Endothelial cell of umbilical vein (primary cell): ENCODE data around the gene FIGLA. TPM values are rescaled to one million over a fixed set of nuclear protein-coding genes. Genes with fewer than 3 reads are reported as not detected.

ENCODE experiments used
- BruUV-seq: library from RNA; stranded (reverse); fragments of 400-500 nt; replicated peaks from 2 replicates; lab custom pipeline; 2021; lab: Mats Ljungman, UMichigan
- CTCF ChIA-PET: fragments of 300-600, 350-600 bp; sonication (Branson Sonifier 250); formaldehyde crosslinking; loops from one replicate; lab custom pipeline; 2021; ENCODE audit warnings: antibody characterized with exemption, inconsistent platforms; lab: Charles Lee
- POLR2A ChIA-PET: fragments of 300-600, 350-600 bp; sonication (Branson Sonifier 250); formaldehyde crosslinking; loops from one replicate; lab custom pipeline; 2021; ENCODE audit warnings: antibody characterized with exemption, inconsistent platforms; lab: Charles Lee
- DNase-seq: peaks from one replicate; pipeline ENCODE4 v3.0.0-alpha.2; 2011; ENCODE audit warnings: low read depth, low spot score
- FAIRE-seq: peaks from 2 replicates; lab custom pipeline; 2011; peaks lifted over from hg19 to GRCh38; lab: Jason Lieb, UNC
- H2AFZ ChIP-seq: 2 replicates; pipeline ENCODE4 v1.6.0; 2012; ENCODE audit warnings: low read depth, low read length, control low read depth, inconsistent platforms
- H3K27ac ChIP-seq: 2 replicates; pipeline ENCODE4 v1.5.1; 2011; ENCODE audit warnings: low read depth, mild to moderate bottlenecking, control low read depth, low read length, moderate library complexity; ENCODE audit not compliant: insufficient read depth
- H3K27me3 ChIP-seq, 2 experiments: 2 replicates each; pipeline versions ENCODE4 v1.6.0 to v1.6.1; 2011; ENCODE audit warnings: low read length in 2 of 2, mixed read lengths in 1 of 2; ENCODE audit not compliant: control insufficient read depth in 2 of 2, insufficient read depth in 2 of 2
- H3K36me3 ChIP-seq, 2 experiments: 2 replicates in 1 of 2; 3 replicates in 1 of 2; pipeline ENCODE4 v1.5.1; 2011; ENCODE audit warnings: low read length in 2 of 2, mild to moderate bottlenecking in 1 of 2, moderate library complexity in 1 of 2; ENCODE audit not compliant: control insufficient read depth in 2 of 2, insufficient read depth in 2 of 2; ENCODE audit errors: extremely low read depth in 1 of 2
- H3K4me1 ChIP-seq: 3 replicates; pipeline ENCODE4 v1.5.1; 2011; ENCODE audit warnings: mild to moderate bottlenecking, low read length; ENCODE audit not compliant: control insufficient read depth, insufficient read depth; ENCODE audit errors: extremely low read depth
- H3K4me2 ChIP-seq: 2 replicates; pipeline ENCODE4 v1.6.1; 2011; ENCODE audit warnings: low read length, control low read depth, mixed read lengths; ENCODE audit not compliant: insufficient read depth
- H3K4me3 ChIP-seq, 3 experiments: fragments of 200-600 bp in 1 of 3; sonication (generic), shearing (Covaris generic) in 1 of 3; replicated peaks in 1 of 3; 2 replicates each; pipeline ENCODE4 v1.5.1; 2011 to 2016; ENCODE audit warnings: control low read depth in 3 of 3, low read length in 3 of 3, mild to moderate bottlenecking in 2 of 3, inconsistent platforms in 1 of 3, low read depth in 1 of 3, moderate library complexity in 1 of 3; ENCODE audit not compliant: insufficient read depth in 1 of 3
- H3K79me2 ChIP-seq: 2 replicates; pipeline ENCODE4 v1.6.0; 2012; ENCODE audit warnings: low read length, inconsistent platforms; ENCODE audit not compliant: control insufficient read depth, insufficient read depth
- H3K9ac ChIP-seq: replicated peaks from 2 replicates; pipeline ENCODE3; 2011; ENCODE audit warnings: low read length, control low read depth; ENCODE audit not compliant: insufficient read depth; ENCODE audit errors: extremely low read depth
- H3K9me1 ChIP-seq: replicated peaks from 3 replicates; pipeline ENCODE4 v1.6.0; 2011; ENCODE audit warnings: mild to moderate bottlenecking, low read length; ENCODE audit not compliant: control insufficient read depth, insufficient read depth; ENCODE audit errors: extremely low read depth
- H3K9me3 ChIP-seq: replicated peaks from 2 replicates; pipeline ENCODE4 v1.5.1; 2012; ENCODE audit warnings: low read length, inconsistent platforms; ENCODE audit not compliant: control insufficient read depth, insufficient read depth
- H4K20me1 ChIP-seq: replicated peaks from 2 replicates; pipeline ENCODE3; 2011; ENCODE audit warnings: mild to moderate bottlenecking, low read length; ENCODE audit not compliant: control insufficient read depth, insufficient read depth; ENCODE audit errors: extremely low read depth
- CTCF ChIP-seq, 2 donors: IDR thresholded peaks; 1 replicate in 1 of 2; 2 replicates in 1 of 2; pipeline ENCODE4 v1.5.1; 2011; ENCODE audit warnings: low read length in 2 of 2, mild to moderate bottlenecking in 2 of 2, moderate library complexity in 2 of 2, control low read depth in 1 of 2, inconsistent platforms in 1 of 2, low read depth in 1 of 2; ENCODE audit not compliant: insufficient read depth in 1 of 2; ENCODE audit errors: extremely low read depth in 1 of 2
- EZH2 ChIP-seq: IDR thresholded peaks from 2 replicates; pipeline ENCODE4 v1.6.1; 2012; ENCODE audit warnings: borderline replicate concordance, low read depth, mild to moderate bottlenecking, moderate library complexity, low read length, inconsistent platforms; ENCODE audit not compliant: severe bottlenecking
- FOS ChIP-seq: IDR thresholded peaks from 2 replicates; pipeline ENCODE4 v1.6.1; 2011; ENCODE audit warnings: mild to moderate bottlenecking, low read length, moderate library complexity, borderline replicate concordance; ENCODE audit not compliant: insufficient read depth
- GATA2 ChIP-seq: IDR thresholded peaks from 2 replicates; pipeline ENCODE4 v1.7.0; 2011; ENCODE audit warnings: low read depth, mild to moderate bottlenecking, moderate library complexity, mixed read lengths, low read length; ENCODE audit not compliant: insufficient read length, insufficient read depth
- JUN ChIP-seq: IDR thresholded peaks from 2 replicates; pipeline ENCODE4 v1.6.1; 2011; ENCODE audit warnings: borderline replicate concordance, low read depth; ENCODE audit not compliant: insufficient read length, insufficient read depth
- MAX ChIP-seq: IDR thresholded peaks from 2 replicates; pipeline ENCODE4 v1.6.1; 2011; ENCODE audit not compliant: insufficient read depth, insufficient read length
- MYC ChIP-seq: IDR thresholded peaks from one replicate; pipeline ENCODE4 v1.6.1; 2011; ENCODE audit warnings: mild to moderate bottlenecking, low read depth, low read length
- POLR2A ChIP-seq: IDR thresholded peaks from 2 replicates; pipeline ENCODE4 v1.6.1; 2012; ENCODE audit warnings: low read depth, mild to moderate bottlenecking, control low read depth, low read length
- POLR2AphosphoS5 ChIP-seq: IDR thresholded peaks from 2 replicates; pipeline ENCODE4 v1.6.1; 2012; ENCODE audit warnings: low read depth, mild to moderate bottlenecking, control low read depth, low read length, moderate library complexity; ENCODE audit not compliant: insufficient read depth
- dilution Hi-C: fragments of 300-500 bp; cut with MboI; formaldehyde crosslinking; loops from one replicate; pipeline ENCODE4 v1.15.0; 2019; ENCODE audit warnings: low sequenced_read_pairs; ENCODE audit not compliant: extremely low pct_ligation_motif_present
- intact Hi-C: fragments of 100-400 bp; cut with micrococcal nuclease; formaldehyde crosslinking; loops from one replicate; pipeline ENCODE4 v1.10.0; 2022
- polyA plus RNA-seq, 4 experiments: library from polyadenylated mRNA; depleted of rRNA in 3 of 4; stranded (reverse) in 3 of 4; unstranded in 1 of 4; fragments of >200 nt; gene quantifications; 2 replicates each; pipeline versions ENCODE4 v1.2.1 to v1.2.3, GENCODE V29; 2011 to 2012; ENCODE audit warnings: missing spikeins in 1 of 4
- total RNA-seq: library from RNA; stranded (reverse); gene quantifications from 2 replicates; pipeline ENCODE4 v1.2.3, GENCODE V29; 2021

FIGLA gene
- total and polyA plus RNA-seq, 2 donors (not counting 3 experiments of a cell fraction or from before 2014, with no cell fraction given) = not detected

DNA sequence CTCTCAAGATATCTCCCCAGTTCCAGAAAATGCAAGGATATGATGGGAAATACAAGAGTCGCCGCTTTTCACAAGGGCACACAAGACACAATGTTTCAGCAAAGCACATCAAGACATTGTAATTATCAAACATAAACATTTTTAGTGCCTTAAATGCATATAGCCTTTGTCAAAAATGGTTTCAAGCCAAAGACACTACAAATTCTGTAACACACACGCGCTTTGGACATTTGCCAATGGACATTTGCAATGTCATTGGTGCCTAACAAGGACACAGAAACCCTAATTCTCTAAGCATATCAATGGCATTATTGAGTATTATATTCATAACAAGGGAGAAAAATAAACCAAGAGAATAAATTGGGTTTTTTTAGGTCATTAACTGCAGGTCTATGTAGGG lies 38.6 kb downstream of the FIGLA start:
- Histone ChIP-seq H3K9me1 (no peaks in the 10 kb centered on the region), H3K4me3 (no peak overlapping the region), H3K27ac (no peak overlapping the region), H3K27me3 (peaks cover 7 to 12% of the 10 kb centered on the region in 2 experiments), H3K9ac (no peak overlapping the region), H3K9me3 (no peaks in the 10 kb centered on the region), H2AFZ (no peak overlapping the region), H3K79me2 (no peaks in the 10 kb centered on the region), H3K4me2 (no peak overlapping the region), H4K20me1 (no peaks in the 10 kb centered on the region), H3K4me1 (no peaks in the 10 kb centered on the region), H3K36me3 (no peaks in the 10 kb centered on the region)
- no peak for FAIRE-seq
- DNase-seq = no peak
- no TSS peak for BruUV-seq
- intact Hi-C loops = no loop called here
- ChIA-PET CTCF (no interaction called here), POLR2A (no interaction called here)
- dilution Hi-C loops = no loop called here
- TF ChIP-seq POLR2A (no peak), MAX (no peak), FOS (no peak), MYC (no peak), EZH2 (no peak), GATA2 (no peak), CTCF (IDR thresholded peaks at IDR 0.05; ENCODE audit: extremely low read depth in 1 of 2, insufficient read depth in 1 of 2, low read depth in 1 of 2, low read length in 2 of 2) (no peak), POLR2AphosphoS5 (no peak), JUN (no peak)
